NCI-H774 (cell line): ENCODE measurements around the gene ADAM12.
"Not testable (repeated sequence)": the region's sequence is repeated elsewhere in the genome, so short reads cannot be mapped to it uniquely, and the experiment has no call there.

Experiments
- DNase-seq: peaks from one replicate; lab custom pipeline; 2025; lab: John Stamatoyannopoulos, UW

The ADAM12 gene

GRCh38 chr10:126374435-126374834, 13.8 kb downstream of the ADAM12 start:
- DNase-seq: no peak

GRCh38 chr10:126373972-126374371, 14.3 kb downstream of the ADAM12 start:
- no peak for DNase-seq

GRCh38 chr10:126373147-126373546, 15.1 kb downstream of the ADAM12 start:
- DNase-seq: no peak

- DNase-seq: no peak
These were observed 15.9 kb downstream of the ADAM12 start for GRCh38 chr10:126372396-126372795.

- no peak for DNase-seq
These were observed 19.1 kb downstream of the ADAM12 start for GRCh38 chr10:126369125-126369710.

- no peak for DNase-seq
These were observed 31.1 kb downstream of the ADAM12 start for GRCh38 chr10:126357169-126357568.

GRCh38 chr10:126353666-126354065, 34.6 kb downstream of the ADAM12 start:
- DNase-seq: no peak

GRCh38 chr10:126352453-126352852, 35.8 kb downstream of the ADAM12 start:
- no peak for DNase-seq

GRCh38 chr10:126351021-126351420, 37.3 kb downstream of the ADAM12 start:
- no peak for DNase-seq

GRCh38 chr10:126350216-126350992, 37.9 kb downstream of the ADAM12 start:
- DNase-seq: no peak

GRCh38 chr10:126349676-126350075, 38.6 kb downstream of the ADAM12 start:
- no peak for DNase-seq

- no peak for DNase-seq
These were observed 39.2 kb downstream of the ADAM12 start for GRCh38 chr10:126349101-126349500.

- not testable (repeated sequence) for DNase-seq
These were observed 44.8 kb downstream of the ADAM12 start for GRCh38 chr10:126343496-126343895.

- DNase-seq: no peak
These were observed 45.6 kb downstream of the ADAM12 start for GRCh38 chr10:126342680-126343079.

- no peak for DNase-seq
These were observed 46.8 kb downstream of the ADAM12 start for GRCh38 chr10:126341491-126341890.

GRCh38 chr10:126337251-126337810, 50.9 kb downstream of the ADAM12 start:
- DNase-seq: no peak

- DNase-seq: no peak
These were observed 51.5 kb downstream of the ADAM12 start for GRCh38 chr10:126336801-126337200.

GRCh38 chr10:126334272-126334671, 54.0 kb downstream of the ADAM12 start:
- DNase-seq: no peak

GRCh38 chr10:126332576-126332975, 55.7 kb downstream of the ADAM12 start:
- DNase-seq: no peak

GRCh38 chr10:126331101-126331500, 57.2 kb downstream of the ADAM12 start:
- DNase-seq: no peak

GRCh38 chr10:126324826-126325225, 63.5 kb downstream of the ADAM12 start:
- no peak for DNase-seq

- no peak for DNase-seq
These were observed 66.8 kb downstream of the ADAM12 start for GRCh38 chr10:126321440-126321839.

- DNase-seq: no peak
These were observed 70.5 kb downstream of the ADAM12 start for GRCh38 chr10:126317751-126318150.
